SU-DHL-6 (cell line): ENCODE results near the gene SCRN2.

Experiments
- H2AFZ ChIP-seq: fragments of 200-600 bp; sonication (generic); 2 replicates; pipeline ENCODE4 v1.6.1; 2014; ENCODE audit warnings: low read depth, mild to moderate bottlenecking, moderate library complexity, mixed read lengths, antibody characterized with exemption, low read length; ENCODE audit not compliant: severe bottlenecking
- H3F3A ChIP-seq: fragments of 200-600 bp; shearing (Covaris generic); 2 replicates; pipeline ENCODE4 v1.6.0; 2016; ENCODE audit warnings: antibody characterized with exemption, mild to moderate bottlenecking; ENCODE audit not compliant: insufficient read depth
- H3K27ac ChIP-seq: fragments of 200-600 bp; sonication (generic); 2 replicates; pipeline ENCODE4 v1.5.1; 2016; ENCODE audit warnings: low read depth, mild to moderate bottlenecking, low read length, moderate library complexity, mixed read lengths
- H3K27me3 ChIP-seq: fragments of 200-600 bp; sonication (generic), shearing (Covaris generic); 2 replicates; pipeline ENCODE4 v1.6.0; 2014; ENCODE audit warnings: mild to moderate bottlenecking, low read length
- H3K36me3 ChIP-seq: fragments of 200-600 bp; sonication (generic); 2 replicates; pipeline ENCODE4 v1.6.1; 2014; ENCODE audit warnings: mild to moderate bottlenecking, low read length, mixed read lengths
- H3K4me2 ChIP-seq: fragments of 300-600, 200-600 bp; shearing (Covaris generic), sonication (generic); 2 replicates; pipeline ENCODE4 v1.6.0; 2014; ENCODE audit warnings: low read length, low read depth, mild to moderate bottlenecking; ENCODE audit not compliant: poor library complexity, severe bottlenecking
- H3K4me3 ChIP-seq: fragments of 200-600 bp; sonication (generic); 2 replicates; pipeline ENCODE4 v1.5.1; 2014; ENCODE audit warnings: antibody characterized with exemption, low read length, mild to moderate bottlenecking, mixed read lengths; ENCODE audit not compliant: insufficient read depth, poor library complexity, severe bottlenecking
- H3K79me2 ChIP-seq: fragments of 200-600 bp; sonication (generic); 2 replicates; pipeline ENCODE4 v1.6.1; 2014; ENCODE audit warnings: mild to moderate bottlenecking, low read length, moderate library complexity; ENCODE audit not compliant: insufficient read depth
- H3K9ac ChIP-seq: fragments of 200-600 bp; sonication (generic); 2 replicates; pipeline ENCODE4 v1.7.0; 2014; ENCODE audit warnings: mild to moderate bottlenecking, low read length
- H3K9me2 ChIP-seq: fragments of 200-600 bp; sonication (generic); replicated peaks from 2 replicates; pipeline ENCODE4 v1.6.1; 2014; ENCODE audit warnings: low read length; ENCODE audit not compliant: insufficient read depth
- H3K9me3 ChIP-seq: fragments of 200-600 bp; sonication (generic); 2 replicates; pipeline ENCODE4 v1.6.1; 2014; ENCODE audit warnings: low read length, mixed read lengths; ENCODE audit not compliant: insufficient read depth
- H4K20me1 ChIP-seq: fragments of 200-600 bp; sonication (generic); 2 replicates; pipeline ENCODE4 v1.6.1; 2014; ENCODE audit warnings: low read depth, mild to moderate bottlenecking, antibody characterized with exemption, low read length, moderate library complexity, mixed read lengths
- EZH2phosphoT487 ChIP-seq: fragments of 200-600 bp; sonication (generic), shearing (Covaris generic); conservative IDR thresholded peaks from 2 replicates; pipeline ENCODE4 v1.6.1; 2018; ENCODE audit warnings: mild to moderate bottlenecking, antibody characterized with exemption, low read length, moderate library complexity, mixed read lengths
- TF ChIP-seq, protein P1 (sequence below): fragments of 200-600 bp; sonication (generic); IDR thresholded peaks from one replicate; pipeline ENCODE4 v1.5.1; 2017; ENCODE audit warnings: antibody characterized with exemption, mild to moderate bottlenecking, low read length, moderate library complexity; ENCODE audit not compliant: insufficient read depth, poor library complexity, severe bottlenecking

Gene SCRN2

GRCh38 chr17:47875011-47875985, 34.2 kb upstream of the SCRN2 start:
- Histone ChIP-seq H2AFZ (no peak overlapping the region), H3K9me3 (no peaks in the 10 kb centered on the region), H3K79me2 (no peaks in the 10 kb centered on the region), H3K9me2 (no peaks in the 10 kb centered on the region), H3K27ac (no peak overlapping the region), H3K4me2 (no peak overlapping the region), H3K27me3 (no peaks in the 10 kb centered on the region), H3F3A (no peaks in the 10 kb centered on the region), H3K36me3 (no peaks in the 10 kb centered on the region), H3K4me3 (no peak overlapping the region), H3K9ac (no peak overlapping the region), H4K20me1 (no peaks in the 10 kb centered on the region)
- TF ChIP-seq, protein P1, sequence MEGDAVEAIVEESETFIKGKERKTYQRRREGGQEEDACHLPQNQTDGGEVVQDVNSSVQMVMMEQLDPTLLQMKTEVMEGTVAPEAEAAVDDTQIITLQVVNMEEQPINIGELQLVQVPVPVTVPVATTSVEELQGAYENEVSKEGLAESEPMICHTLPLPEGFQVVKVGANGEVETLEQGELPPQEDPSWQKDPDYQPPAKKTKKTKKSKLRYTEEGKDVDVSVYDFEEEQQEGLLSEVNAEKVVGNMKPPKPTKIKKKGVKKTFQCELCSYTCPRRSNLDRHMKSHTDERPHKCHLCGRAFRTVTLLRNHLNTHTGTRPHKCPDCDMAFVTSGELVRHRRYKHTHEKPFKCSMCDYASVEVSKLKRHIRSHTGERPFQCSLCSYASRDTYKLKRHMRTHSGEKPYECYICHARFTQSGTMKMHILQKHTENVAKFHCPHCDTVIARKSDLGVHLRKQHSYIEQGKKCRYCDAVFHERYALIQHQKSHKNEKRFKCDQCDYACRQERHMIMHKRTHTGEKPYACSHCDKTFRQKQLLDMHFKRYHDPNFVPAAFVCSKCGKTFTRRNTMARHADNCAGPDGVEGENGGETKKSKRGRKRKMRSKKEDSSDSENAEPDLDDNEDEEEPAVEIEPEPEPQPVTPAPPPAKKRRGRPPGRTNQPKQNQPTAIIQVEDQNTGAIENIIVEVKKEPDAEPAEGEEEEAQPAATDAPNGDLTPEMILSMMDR = no peak
- no peak for TF ChIP-seq EZH2phosphoT487

- no peak overlapping the region for H3K27ac ChIP-seq
These were observed 32.4 kb upstream of the SCRN2 start for GRCh38 chr17:47873200-47874090.

GRCh38 chr17:47872651-47873161, 31.6 kb upstream of the SCRN2 start:
- Histone ChIP-seq H3F3A (no peaks in the 10 kb centered on the region), H3K4me2 (no peak overlapping the region), H3K9me3 (no peaks in the 10 kb centered on the region), H3K27me3 (no peaks in the 10 kb centered on the region), H3K79me2 (no peaks in the 10 kb centered on the region), H3K27ac (no peak overlapping the region), H4K20me1 (no peaks in the 10 kb centered on the region), H2AFZ (no peak overlapping the region), H3K9ac (no peak overlapping the region), H3K4me3 (no peak overlapping the region), H3K9me2 (no peaks in the 10 kb centered on the region), H3K36me3 (no peaks in the 10 kb centered on the region)
- TF ChIP-seq, protein P1 = no peak
- TF ChIP-seq EZH2phosphoT487 = no peak

More at GRCh38 chr17:47873200-47874090, 32.4 kb upstream of the SCRN2 start:
- no peaks in the 10 kb centered on the region for H3K9me3 ChIP-seq
- H3K27me3 ChIP-seq = no peaks in the 10 kb centered on the region
- no peaks in the 10 kb centered on the region for H3K36me3 ChIP-seq
- H3K9ac ChIP-seq = no peak overlapping the region
- no peak overlapping the region for H3K4me3 ChIP-seq
- H2AFZ ChIP-seq = no peak overlapping the region
- H4K20me1 ChIP-seq = no peaks in the 10 kb centered on the region
- TF ChIP-seq EZH2phosphoT487 = no peak
- TF ChIP-seq, protein P1 = no peak
- no peaks in the 10 kb centered on the region for H3F3A ChIP-seq
- H3K79me2 ChIP-seq = no peaks in the 10 kb centered on the region
- no peak overlapping the region for H3K4me2 ChIP-seq
- H3K9me2 ChIP-seq = no peaks in the 10 kb centered on the region
